Endodermal cell (in vitro differentiated cells): Measurements from ENCODE around the gene DOCK8. TPM values are rescaled to one million over a fixed set of nuclear protein-coding genes. Genes with fewer than 3 reads are reported as not detected.
A peak's percentile ranks its signal among the peaks of the same experiment; 100 is the strongest.

Source experiments
- DNase-seq: peaks from one replicate; pipeline ENCODE4 v3.0.0-alpha.2; 2017
- H3K27ac ChIP-seq: 2 replicates; pipeline ENCODE4 v1.5.1; 2013; ENCODE audit warnings: mild to moderate bottlenecking, low read depth, low read length, moderate library complexity
- H3K27me3 ChIP-seq: 2 replicates; pipeline ENCODE4 v1.6.1; 2013; ENCODE audit warnings: mild to moderate bottlenecking, low read length, moderate library complexity; ENCODE audit not compliant: insufficient read depth, control insufficient read depth, poor library complexity, severe bottlenecking
- H3K36me3 ChIP-seq: 2 replicates; pipeline ENCODE4 v1.7.0; 2013; ENCODE audit warnings: mild to moderate bottlenecking, low read length, moderate library complexity; ENCODE audit not compliant: control insufficient read depth, insufficient read depth
- H3K4me1 ChIP-seq: one replicate; pipeline ENCODE4 v1.7.0; 2013; ENCODE audit warnings: low read length; ENCODE audit not compliant: control insufficient read depth, insufficient read depth
- H3K4me3 ChIP-seq: 2 replicates; pipeline ENCODE4 v1.5.1; 2013; ENCODE audit warnings: mild to moderate bottlenecking, low read length, moderate library complexity
- H3K9ac ChIP-seq: 2 replicates; pipeline ENCODE4 v1.6.1; 2013; ENCODE audit warnings: mild to moderate bottlenecking, low read length, moderate library complexity; ENCODE audit not compliant: poor library complexity, severe bottlenecking; ENCODE audit errors: extremely low read depth
- H3K9me3 ChIP-seq: 2 replicates; pipeline ENCODE4 v1.6.1; 2013; ENCODE audit warnings: mild to moderate bottlenecking, low read length, moderate library complexity; ENCODE audit not compliant: control insufficient read depth
- H3K27ac Mint-ChIP-seq: 2 replicates; pipeline ENCODE4 v1.8.0; 2020; ENCODE audit warnings: mixed read lengths
- H3K27me3 Mint-ChIP-seq: 2 replicates; pipeline ENCODE4 v1.8.0; 2021; ENCODE audit warnings: mild to moderate bottlenecking, mixed read lengths; ENCODE audit not compliant: insufficient read depth
- H3K36me3 Mint-ChIP-seq: 2 replicates; pipeline ENCODE4 v1.8.0; 2020; ENCODE audit warnings: low read depth, mixed read lengths
- H3K4me1 Mint-ChIP-seq: 2 replicates; pipeline ENCODE4 v1.8.0; 2020; ENCODE audit warnings: mixed read lengths
- H3K4me3 Mint-ChIP-seq: 2 replicates; pipeline ENCODE4 v1.8.0; 2020; ENCODE audit warnings: mild to moderate bottlenecking, moderate library complexity, mixed read lengths
- H3K9me3 Mint-ChIP-seq: 2 replicates; pipeline ENCODE4 v1.8.0; 2020; ENCODE audit warnings: mild to moderate bottlenecking, mixed read lengths
- WGBS, 2 experiments: methylation state at CpG; one replicate each; pipeline versions ENCODE4 v1.1.5 to v1.1.7; 2013; ENCODE audit warnings: missing lambda C conversion rate in 2 of 2, mixed read lengths in 1 of 2; ENCODE audit not compliant: insufficient coverage in 1 of 2, insufficient read length in 1 of 2; 5-methylcytosine and 5-hydroxymethylcytosine counted together
- total RNA-seq, 2 donors: library from RNA; stranded (reverse); fragmentation: NEBNext Ultra II Directional in 1 of 2; extraction: Animal tissue kit (Norgen Biotek cat#: 25700) in 1 of 2; gene quantifications; 2 replicates in 1 of 2; 3 replicates in 1 of 2; pipeline ENCODE4 v1.2.1, GENCODE V29; 2021
- TF ChIP-seq, protein P1 (sequence below): fragments of 200-600 bp; sonication (generic); conservative IDR thresholded peaks from 2 replicates; pipeline ENCODE4 v1.5.0; 2021; ENCODE audit warnings: antibody characterized with exemption, mild to moderate bottlenecking

Gene DOCK8
- total RNA-seq, 2 donors from 2014 or later: 26.9 to 28.1 TPM

DNA sequence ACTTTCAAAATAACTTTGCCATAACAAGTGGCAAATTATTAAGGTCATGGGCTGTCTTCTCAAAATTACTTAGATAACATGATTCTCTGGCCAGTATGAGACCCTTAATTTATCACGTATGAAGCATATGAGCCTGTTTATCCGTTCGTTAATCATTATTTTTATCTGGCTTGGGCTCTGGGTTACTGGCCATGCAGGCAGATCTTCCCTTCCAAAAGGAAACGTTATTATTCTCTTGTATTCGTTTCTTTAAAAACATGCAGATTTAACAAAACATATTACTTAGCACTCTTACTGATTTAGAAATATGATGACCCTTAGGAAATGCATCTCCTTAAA lies 148.6 kb downstream of the DOCK8 start:
- Mint-ChIP-seq H3K27me3 (no peaks in the 10 kb centered on the region), H3K27ac (no peak overlapping the region), H3K36me3 (peaks cover 1% of the 10 kb centered on the region), H3K4me3 (no peak overlapping the region), H3K9me3 (no peaks in the 10 kb centered on the region), H3K4me1 (peaks cover 7% of the 10 kb centered on the region)
- Histone ChIP-seq H3K9me3 (no peaks in the 10 kb centered on the region), H3K4me1 (no peaks in the 10 kb centered on the region), H3K27me3 (no peaks in the 10 kb centered on the region), H3K9ac (no peak overlapping the region), H3K4me3 (no peak overlapping the region), H3K27ac (no peak overlapping the region), H3K36me3 (peaks cover 3% of the 10 kb centered on the region)
- 80 to 85% methylated on average over 5 of the region's 5 CpGs for WGBS, 2 experiments
- no peak for DNase-seq
- TF ChIP-seq, protein P1, sequence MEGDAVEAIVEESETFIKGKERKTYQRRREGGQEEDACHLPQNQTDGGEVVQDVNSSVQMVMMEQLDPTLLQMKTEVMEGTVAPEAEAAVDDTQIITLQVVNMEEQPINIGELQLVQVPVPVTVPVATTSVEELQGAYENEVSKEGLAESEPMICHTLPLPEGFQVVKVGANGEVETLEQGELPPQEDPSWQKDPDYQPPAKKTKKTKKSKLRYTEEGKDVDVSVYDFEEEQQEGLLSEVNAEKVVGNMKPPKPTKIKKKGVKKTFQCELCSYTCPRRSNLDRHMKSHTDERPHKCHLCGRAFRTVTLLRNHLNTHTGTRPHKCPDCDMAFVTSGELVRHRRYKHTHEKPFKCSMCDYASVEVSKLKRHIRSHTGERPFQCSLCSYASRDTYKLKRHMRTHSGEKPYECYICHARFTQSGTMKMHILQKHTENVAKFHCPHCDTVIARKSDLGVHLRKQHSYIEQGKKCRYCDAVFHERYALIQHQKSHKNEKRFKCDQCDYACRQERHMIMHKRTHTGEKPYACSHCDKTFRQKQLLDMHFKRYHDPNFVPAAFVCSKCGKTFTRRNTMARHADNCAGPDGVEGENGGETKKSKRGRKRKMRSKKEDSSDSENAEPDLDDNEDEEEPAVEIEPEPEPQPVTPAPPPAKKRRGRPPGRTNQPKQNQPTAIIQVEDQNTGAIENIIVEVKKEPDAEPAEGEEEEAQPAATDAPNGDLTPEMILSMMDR: no peak

DNA sequence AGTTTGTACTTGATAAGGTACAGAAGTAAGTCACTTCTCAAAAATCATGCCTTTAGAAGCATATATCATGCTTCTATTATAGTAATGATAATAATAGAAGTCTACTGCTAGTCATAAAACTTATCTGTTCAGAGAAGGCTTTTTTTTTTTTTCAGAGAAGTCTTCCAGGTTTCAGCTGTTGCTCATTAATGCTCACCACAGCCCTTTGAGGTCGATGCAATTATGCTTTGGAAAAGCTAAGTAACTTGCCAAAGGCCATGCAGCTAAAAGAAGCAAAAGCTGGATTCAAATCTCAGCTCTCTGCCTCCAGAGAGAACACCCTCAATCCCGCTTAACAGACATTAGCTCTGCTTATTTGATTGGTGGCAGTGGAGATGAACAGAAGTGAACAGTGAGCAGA lies 150.8 kb downstream of the DOCK8 start:
- H3K27ac ChIP-seq: no peak overlapping the region
- peaks cover 17% of the 10 kb centered on the region for H3K36me3 Mint-ChIP-seq
- peaks cover 12% of the 10 kb centered on the region for H3K4me1 Mint-ChIP-seq
- H3K27ac Mint-ChIP-seq: no peak overlapping the region
- WGBS, 2 experiments: 93% methylated on average over 1 of the region's 2 CpGs; no CpG with 5 or more reads in 1 of the 2 experiments
- H3K9me3 ChIP-seq: no peaks in the 10 kb centered on the region
- TF ChIP-seq, protein P1: no peak
- no peak overlapping the region for H3K4me3 Mint-ChIP-seq
- no peak overlapping the region for H3K4me3 ChIP-seq
- peaks cover 10% of the 10 kb centered on the region for H3K36me3 ChIP-seq
- no peak for DNase-seq
- no peaks in the 10 kb centered on the region for H3K27me3 Mint-ChIP-seq
- no peak overlapping the region for H3K9ac ChIP-seq
- H3K9me3 Mint-ChIP-seq: no peaks in the 10 kb centered on the region
- no peaks in the 10 kb centered on the region for H3K27me3 ChIP-seq
- H3K4me1 ChIP-seq: no peaks in the 10 kb centered on the region

DNA sequence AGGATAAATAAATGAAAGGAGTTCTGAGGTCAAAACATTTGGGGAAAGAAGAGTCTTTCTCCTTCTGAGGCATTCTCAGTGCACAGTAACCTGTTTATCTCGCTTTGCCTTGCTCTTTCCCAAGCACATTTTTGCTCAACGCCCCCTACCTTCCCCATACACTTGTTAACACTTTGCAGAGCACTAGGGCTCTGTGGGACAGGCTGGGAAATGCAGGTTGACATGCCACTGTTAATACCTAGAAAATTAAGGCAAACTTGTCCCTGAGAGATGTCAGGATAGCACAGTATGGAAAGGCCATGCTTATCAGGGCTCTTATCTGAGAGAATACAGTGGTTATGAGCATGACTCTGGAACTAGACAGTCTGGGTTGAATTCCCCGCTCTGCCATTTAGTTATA lies 152.0 kb downstream of the DOCK8 start:
- Mint-ChIP-seq H3K4me3 (no peak overlapping the region), H3K27me3 (no peaks in the 10 kb centered on the region), H3K36me3 (peaks cover 19% of the 10 kb centered on the region), H3K4me1 (peaks cover 23% of the 10 kb centered on the region), H3K27ac (no peak overlapping the region), H3K9me3 (no peaks in the 10 kb centered on the region)
- H3K9me3 ChIP-seq: no peaks in the 10 kb centered on the region
- no peak overlapping the region for H3K9ac ChIP-seq
- TF ChIP-seq, protein P1: peak; percentile 63
- no peak overlapping the region for H3K27ac ChIP-seq
- WGBS, 2 experiments: 68 to 80% methylated on average over 1 to 3 of the region's 3 CpGs
- H3K4me3 ChIP-seq: no peak overlapping the region
- H3K27me3 ChIP-seq: no peaks in the 10 kb centered on the region
- DNase-seq: peak; percentile 67
- no peaks in the 10 kb centered on the region for H3K4me1 ChIP-seq
- peaks cover 16% of the 10 kb centered on the region for H3K36me3 ChIP-seq
